Cortex of kidney (tissue), 1 donor: ENCODE results near the gene MGA.
"Not testable (repeated sequence)": the region's sequence is repeated elsewhere in the genome, so short reads cannot be mapped to it uniquely, and the experiment has no call there.

Experiments
- DNase-seq: peaks from one replicate; lab custom pipeline; 2025; lab: John Stamatoyannopoulos, UW

Gene MGA

DNA sequence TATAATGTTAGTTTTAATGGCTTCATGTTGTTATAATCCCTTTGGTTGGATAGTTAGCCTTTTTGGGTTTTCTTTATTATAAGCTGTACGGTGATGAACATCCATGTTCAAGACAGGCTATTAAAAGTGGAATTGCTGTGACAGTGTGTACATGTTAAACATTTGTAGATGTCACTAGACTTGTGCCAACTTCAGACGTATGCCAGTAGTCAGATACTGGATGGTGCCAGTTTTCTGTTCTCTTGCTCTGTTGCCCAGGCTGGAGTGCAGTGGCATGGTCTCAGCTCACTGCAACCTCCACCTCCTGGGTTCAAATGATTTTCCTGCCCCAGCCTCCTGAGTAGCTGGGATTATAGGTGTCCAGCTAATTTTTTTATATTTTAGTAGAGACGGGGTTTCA is 54.1 kb downstream of the MGA start:
- no peak for DNase-seq

DNA sequence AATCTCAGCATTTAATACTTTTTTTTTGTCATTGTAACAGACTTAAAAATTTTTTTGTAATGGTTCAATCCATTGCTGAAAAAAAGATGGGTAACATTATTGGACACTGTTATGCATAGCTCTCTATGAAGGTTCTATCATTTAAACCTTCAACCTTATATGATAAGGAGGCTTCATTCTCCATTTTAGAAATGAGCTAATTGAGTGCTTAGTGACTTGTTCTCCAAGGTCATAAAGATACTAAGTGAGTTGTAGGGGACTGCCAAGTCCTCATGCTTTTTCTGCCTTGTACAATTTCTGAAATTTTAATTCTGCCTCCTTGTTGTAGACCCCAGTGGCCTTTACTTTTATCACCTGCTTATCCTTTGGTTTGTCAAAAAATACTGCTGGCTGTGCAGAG is 56.7 kb downstream of the MGA start:
- no peak for DNase-seq

- no peak for DNase-seq
Measured at GRCh38 chr15:41727143-41727542, 66.9 kb downstream of the MGA start.

DNA sequence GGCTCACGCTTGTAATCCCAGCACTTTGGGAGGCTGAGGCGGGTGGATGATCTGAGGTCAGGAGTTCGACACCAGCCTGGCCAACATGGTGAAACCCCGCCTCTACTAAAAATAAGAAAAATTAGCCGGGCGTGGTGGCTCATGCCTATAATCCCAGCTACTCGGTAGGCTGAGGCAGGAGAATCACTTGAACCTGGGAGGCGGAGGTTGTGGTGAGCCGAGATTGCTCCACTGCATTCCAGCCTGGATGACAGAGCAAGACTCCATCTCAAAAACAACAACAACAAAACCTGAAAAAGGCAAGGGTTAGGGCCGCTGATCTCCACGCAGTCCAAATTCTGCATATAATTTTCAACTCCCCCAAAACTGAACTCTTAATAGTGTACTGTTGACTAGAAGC is 67.9 kb downstream of the MGA start:
- DNase-seq = not testable (repeated sequence)

DNA sequence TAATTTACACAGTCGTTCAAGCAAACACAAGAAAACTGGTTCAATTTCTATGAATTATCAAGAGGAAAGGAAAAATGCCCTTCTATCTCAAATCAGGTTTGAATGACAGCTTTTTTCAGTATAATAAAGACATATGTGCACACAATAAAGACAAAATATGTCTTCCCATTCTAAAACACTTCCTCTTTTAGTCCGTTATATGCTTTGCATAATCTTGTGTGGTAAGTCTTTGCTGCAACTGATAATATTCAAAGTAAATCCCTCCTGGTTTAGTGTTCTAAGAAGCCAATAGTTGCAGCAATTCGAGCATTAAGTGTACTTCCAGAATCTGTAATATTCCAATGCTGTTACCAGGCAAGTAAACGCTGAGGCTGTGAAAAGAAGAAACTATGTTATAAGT is 70.3 kb downstream of the MGA start:
- no peak for DNase-seq

GRCh38 chr15:41732483-41732882 is 72.3 kb downstream of the MGA start:
- DNase-seq = no peak

GRCh38 chr15:41734079-41734478 is 73.9 kb downstream of the MGA start:
- no peak for DNase-seq

- DNase-seq = no peak
Measured at GRCh38 chr15:41735046-41735445, 74.8 kb downstream of the MGA start.

- not testable (repeated sequence) for DNase-seq
Measured at GRCh38 chr15:41735492-41735891, 75.3 kb downstream of the MGA start.

- DNase-seq = no peak
Measured at GRCh38 chr15:41746802-41747201, 86.6 kb downstream of the MGA start.

DNA sequence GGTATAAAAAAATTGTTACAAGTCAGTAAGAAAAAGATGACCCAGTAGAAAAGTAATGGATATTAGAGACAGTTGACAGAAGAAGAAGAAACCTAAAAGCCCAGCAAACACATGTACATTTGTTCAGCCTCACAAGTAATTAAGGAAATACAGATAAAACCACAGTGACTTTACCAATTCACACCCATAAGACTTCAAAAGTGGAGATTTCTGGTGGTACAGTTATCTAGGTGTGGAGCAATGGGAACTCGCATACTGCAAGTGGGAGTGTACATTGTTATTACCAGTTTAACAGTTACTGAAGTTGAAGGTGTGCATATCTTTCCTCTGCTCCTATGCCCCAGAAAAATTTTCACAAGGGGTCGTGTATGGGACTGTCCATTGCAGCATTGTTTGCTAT is 96.0 kb downstream of the MGA start:
- no peak for DNase-seq

DNA sequence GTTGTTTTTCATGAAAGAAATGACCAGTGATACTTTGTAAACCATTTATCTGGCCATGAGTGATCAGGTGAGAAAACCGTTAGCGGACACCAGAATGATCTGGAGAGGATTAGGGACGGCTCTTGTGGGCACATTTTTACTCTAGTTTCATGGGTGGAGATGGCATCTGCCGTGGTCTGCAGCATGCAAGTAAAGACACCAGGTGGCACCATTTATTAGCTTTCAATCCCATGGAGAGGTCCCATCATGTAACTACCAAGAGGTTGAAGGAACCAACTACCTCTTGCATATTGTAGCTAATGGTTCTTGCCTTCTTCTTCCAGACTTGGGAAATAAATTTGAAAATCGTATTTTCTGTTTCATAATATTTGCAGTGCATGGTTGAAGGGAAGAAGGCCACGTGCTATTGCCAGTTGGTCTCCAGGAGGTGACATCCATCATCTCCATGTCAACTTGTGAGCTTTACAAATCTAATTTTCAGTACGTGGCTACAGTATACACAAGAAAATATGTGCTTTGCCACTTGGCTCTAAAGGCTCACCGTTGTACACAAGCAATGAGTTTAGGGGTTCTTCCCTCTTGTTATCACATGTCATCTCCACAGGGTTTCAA is 112.6 kb downstream of the MGA start:
- DNase-seq = no peak

DNA sequence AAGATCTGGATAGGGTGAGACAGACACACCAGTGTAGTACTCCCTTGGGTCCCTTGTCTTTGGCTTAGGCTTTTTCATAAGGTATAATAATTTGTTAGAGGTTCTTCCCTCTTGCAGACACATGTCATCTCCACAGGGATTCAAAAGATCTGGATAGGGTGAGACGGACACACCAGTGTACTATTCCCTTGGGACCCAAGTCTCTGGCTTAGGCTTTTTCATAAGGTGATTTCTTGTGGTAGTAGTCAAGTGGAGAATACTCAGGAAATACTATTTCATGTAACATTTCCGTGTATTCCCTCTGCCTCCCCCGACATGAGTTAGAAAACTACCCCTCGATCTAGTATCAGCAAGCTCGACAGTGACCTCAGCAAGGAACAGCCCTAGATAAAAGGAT is 113.1 kb downstream of the MGA start:
- no peak for DNase-seq

GRCh38 chr15:41773729-41774061 is 113.5 kb downstream of the MGA start:
- DNase-seq = no peak

- no peak for DNase-seq
Measured at GRCh38 chr15:41774062-41774881, 114.1 kb downstream of the MGA start, which contains the start of gene MAPKBP1. Gene MAPKBP1, plus strand, starts transcription at chr15:41774484. Its CDS starts 792 bp downstream, at chr15:41775276.

- no peak for DNase-seq
Measured at GRCh38 chr15:41774882-41775417, 114.7 kb downstream of the MGA start.

GRCh38 chr15:41775651-41776050 is 115.4 kb downstream of the MGA start:
- DNase-seq = no peak

GRCh38 chr15:41777421-41777973 is 117.3 kb downstream of the MGA start:
- no peak for DNase-seq

- DNase-seq = no peak
Measured at GRCh38 chr15:41778521-41778920, 118.3 kb downstream of the MGA start.

DNA sequence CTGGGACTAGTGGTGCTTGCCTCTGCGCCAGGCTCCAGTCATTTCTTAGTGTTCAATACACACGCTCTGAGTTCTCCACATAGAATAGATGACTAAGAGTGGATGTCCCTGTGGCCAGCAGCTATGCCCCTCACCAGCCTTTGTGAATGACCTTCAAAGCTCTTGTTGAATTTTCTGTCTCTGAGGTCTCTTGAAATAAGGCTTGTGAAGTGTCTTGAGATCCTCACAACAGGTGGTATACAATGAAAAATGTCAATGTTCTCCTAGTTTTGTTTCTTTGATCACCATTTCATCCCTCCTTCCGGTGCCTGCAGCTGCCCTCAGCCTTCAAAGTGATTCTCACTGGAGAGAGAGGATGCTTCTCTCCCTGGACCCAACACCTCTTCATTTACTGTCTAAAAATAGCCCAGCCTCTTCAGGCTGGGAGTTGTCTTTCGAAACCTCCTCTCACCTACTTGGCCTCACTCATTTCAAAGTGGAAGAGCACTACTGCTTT is 119.5 kb downstream of the MGA start:
- DNase-seq = no peak

DNA sequence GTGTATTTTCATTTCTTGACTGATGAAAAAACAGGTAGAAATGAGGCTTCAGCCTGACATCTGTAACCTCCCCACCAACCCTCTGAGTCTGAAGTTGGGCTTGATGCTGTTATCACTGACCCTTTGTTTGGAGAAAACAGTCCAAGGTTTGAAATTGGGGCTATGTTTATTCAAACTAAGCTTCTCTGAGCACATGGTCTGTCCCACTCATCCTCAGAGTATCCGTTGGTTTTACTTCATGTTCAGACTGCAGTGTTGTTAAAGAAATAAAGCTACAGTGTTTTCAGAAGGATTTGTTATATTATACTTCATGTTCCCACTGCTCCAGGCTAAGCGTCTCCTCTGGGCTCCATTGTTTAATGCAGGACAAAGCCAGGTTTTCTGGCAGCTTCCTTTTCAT is 120.1 kb downstream of the MGA start:
- DNase-seq = no peak

DNA sequence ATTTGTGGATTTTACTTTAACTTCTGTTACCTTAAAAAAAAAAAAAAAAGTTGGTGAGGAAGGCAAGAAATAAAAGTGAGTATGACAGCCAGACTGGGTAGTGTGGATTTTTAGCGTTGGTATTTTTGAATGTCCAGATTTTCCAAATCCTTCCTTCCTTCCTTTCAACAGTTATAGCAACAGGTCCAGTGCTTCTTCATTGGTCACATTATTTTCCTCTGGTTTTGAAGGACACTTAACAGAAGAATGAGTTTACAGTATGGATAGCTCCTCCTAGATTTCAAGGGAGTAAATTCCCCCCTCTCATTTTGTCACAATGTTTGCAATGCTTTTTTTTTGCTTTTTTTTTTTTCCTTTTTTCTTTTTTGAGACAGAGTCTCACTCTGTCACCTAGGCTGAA is 120.5 kb downstream of the MGA start:
- no peak for DNase-seq
